Activated T-cell treated with anti-CD3 and anti-CD28 coated beads, Interleukin-2, amount 50 U/mL, for 72 hours (primary cell): ENCODE data around the gene TEX47. TPM values are rescaled to one million over a fixed set of nuclear protein-coding genes. Genes with fewer than 3 reads are reported as not detected.

Source experiments
- ATAC-seq, 2 donors: fragments of 150-1000 bp; cut with Tn5 transposase; replicated peaks in 1 of 2; 2 replicates each; pipeline ENCODE4 v1.10.0; 2021; ENCODE audit warnings: moderate library complexity in 2 of 2, mild to moderate bottlenecking in 1 of 2
- DNase-seq, 2 donors: peaks; one replicate each; pipeline ENCODE4 v3.0.0; 2021 to 2022; ENCODE audit warnings: mixed read lengths in 1 of 2
- H3K27ac Mint-ChIP-seq: one replicate; pipeline ENCODE4 v1.8.0; 2022; ENCODE audit warnings: mild to moderate bottlenecking, moderate library complexity, mixed read lengths
- H3K27me3 Mint-ChIP-seq: one replicate; pipeline ENCODE4 v1.8.0; 2022; ENCODE audit warnings: low read depth, mixed read lengths
- H3K36me3 Mint-ChIP-seq, 2 donors: one replicate each; pipeline ENCODE4 v1.8.0; 2022; ENCODE audit warnings: mixed read lengths in 2 of 2, mild to moderate bottlenecking in 1 of 2; ENCODE audit not compliant: insufficient read depth in 2 of 2
- H3K4me1 Mint-ChIP-seq: one replicate; pipeline ENCODE4 v1.8.0; 2022; ENCODE audit warnings: low read depth, mixed read lengths
- H3K4me3 Mint-ChIP-seq, 2 donors: one replicate each; pipeline ENCODE4 v1.8.0; 2022; ENCODE audit warnings: mild to moderate bottlenecking in 2 of 2, mixed read lengths in 2 of 2, moderate library complexity in 2 of 2
- H3K9me3 Mint-ChIP-seq, 2 donors: one replicate each; pipeline ENCODE4 v1.8.0; 2022; ENCODE audit warnings: mixed read lengths in 2 of 2
- total RNA-seq, 2 donors: library from RNA; stranded (reverse); gene quantifications; one replicate each; pipeline ENCODE4 v1.2.3, GENCODE V29; 2022

Gene TEX47
- total RNA-seq, 2 donors from 2014 or later: not detected

DNA sequence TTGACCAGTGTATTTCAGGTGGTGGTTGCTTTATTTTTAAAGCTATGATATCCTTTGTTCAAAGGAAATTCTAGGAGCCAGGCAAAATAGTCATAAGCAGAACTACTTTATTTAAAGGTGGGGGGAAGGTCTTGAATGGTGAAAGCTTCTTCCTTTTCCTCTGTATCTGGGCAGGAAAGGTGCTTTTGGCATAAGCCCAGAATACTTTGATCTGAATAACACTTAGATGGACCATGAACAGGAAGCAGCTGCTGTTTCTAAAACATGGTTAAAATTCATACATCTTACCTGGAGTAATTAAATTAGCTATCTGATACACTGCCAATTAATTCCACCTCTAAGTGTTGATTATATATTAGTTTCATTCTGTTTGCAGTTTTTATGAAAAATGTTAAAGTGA lies 22.8 kb downstream of the TEX47 start:
- H3K27ac Mint-ChIP-seq: no peak overlapping the region
- DNase-seq (no peak), ATAC-seq (no peak)
- H3K9me3 Mint-ChIP-seq: no peaks in the 10 kb centered on the region
- no peak overlapping the region for H3K4me3 Mint-ChIP-seq
- no peaks in the 10 kb centered on the region for H3K27me3 Mint-ChIP-seq
- H3K36me3 Mint-ChIP-seq: no peaks in the 10 kb centered on the region
- no peaks in the 10 kb centered on the region for H3K4me1 Mint-ChIP-seq

DNA sequence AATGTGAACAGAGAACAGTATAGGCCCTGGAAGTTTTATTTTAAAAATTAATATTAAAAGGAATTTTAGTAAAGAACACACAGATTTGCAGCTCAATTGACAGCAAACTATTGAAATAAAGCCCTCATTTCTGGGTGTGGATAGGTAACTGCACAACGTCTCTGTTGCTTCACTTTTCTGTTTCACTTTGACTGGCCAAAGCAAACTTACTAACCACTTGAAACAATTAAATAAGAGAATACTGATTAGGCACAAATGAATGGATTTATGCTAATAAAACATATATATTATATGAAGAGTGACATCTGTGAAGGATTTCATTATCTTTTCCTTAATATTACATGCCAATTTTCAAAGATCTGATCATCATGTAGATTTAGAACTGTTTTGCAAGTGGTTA lies 24.1 kb downstream of the TEX47 start:
- ATAC-seq (no peak), DNase-seq (no peak)
- Mint-ChIP-seq H3K4me1 (no peaks in the 10 kb centered on the region), H3K27me3 (peaks cover 8% of the 10 kb centered on the region), H3K9me3 (no peaks in the 10 kb centered on the region), H3K4me3 (no peak overlapping the region), H3K27ac (no peak overlapping the region), H3K36me3 (no peaks in the 10 kb centered on the region)

DNA sequence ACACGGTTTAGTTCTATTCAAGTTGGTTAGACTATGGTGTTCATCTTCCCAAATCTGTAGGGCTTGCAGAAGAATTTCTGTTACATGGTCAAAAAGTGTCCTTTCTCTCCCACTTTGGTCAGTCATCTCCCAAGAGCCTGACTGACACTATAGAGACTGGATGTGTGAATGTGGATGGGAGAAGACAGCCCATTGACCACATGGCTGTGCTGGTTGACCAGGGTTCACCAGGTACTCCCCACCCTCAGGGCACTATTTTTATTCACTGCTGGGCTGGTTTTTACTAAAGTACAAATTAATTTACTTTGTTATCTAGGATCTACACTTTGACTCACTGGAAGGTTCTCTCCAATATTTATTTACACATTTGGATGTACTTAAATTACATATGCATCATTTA lies 33.8 kb downstream of the TEX47 start:
- Mint-ChIP-seq H3K27ac (no peak overlapping the region), H3K9me3 (no peaks in the 10 kb centered on the region), H3K4me3 (no peak overlapping the region)

DNA sequence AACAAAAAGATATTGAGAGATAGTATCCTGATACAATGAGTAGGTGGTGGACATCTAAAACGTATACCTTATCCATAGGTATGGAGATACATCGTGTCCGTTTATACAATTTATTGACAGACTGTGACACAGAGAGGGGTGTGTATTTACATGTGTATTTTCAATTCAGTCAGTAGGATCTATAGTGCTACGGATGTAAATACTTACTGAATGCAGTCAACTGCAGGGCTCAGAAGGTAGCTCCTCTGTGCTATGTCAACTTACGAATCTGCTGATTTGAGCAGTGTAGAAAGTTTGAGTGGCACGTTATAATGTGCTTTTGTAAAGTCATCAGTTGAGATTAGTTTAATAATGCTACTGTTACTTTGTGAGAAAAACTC lies 35.4 kb downstream of the TEX47 start:
- peak overlapping the region; percentile 31 to 41 for H3K4me3 Mint-ChIP-seq
- H3K27me3 Mint-ChIP-seq: peaks cover 60% of the 10 kb centered on the region

More for the DNA sequence above, 33.8 kb downstream of the TEX47 start:
- H3K4me1 Mint-ChIP-seq: peaks cover 11% of the 10 kb centered on the region
- H3K27me3 Mint-ChIP-seq: peaks cover 47% of the 10 kb centered on the region
- DNase-seq (no peak), ATAC-seq (no peak)
- no peaks in the 10 kb centered on the region for H3K36me3 Mint-ChIP-seq

DNA sequence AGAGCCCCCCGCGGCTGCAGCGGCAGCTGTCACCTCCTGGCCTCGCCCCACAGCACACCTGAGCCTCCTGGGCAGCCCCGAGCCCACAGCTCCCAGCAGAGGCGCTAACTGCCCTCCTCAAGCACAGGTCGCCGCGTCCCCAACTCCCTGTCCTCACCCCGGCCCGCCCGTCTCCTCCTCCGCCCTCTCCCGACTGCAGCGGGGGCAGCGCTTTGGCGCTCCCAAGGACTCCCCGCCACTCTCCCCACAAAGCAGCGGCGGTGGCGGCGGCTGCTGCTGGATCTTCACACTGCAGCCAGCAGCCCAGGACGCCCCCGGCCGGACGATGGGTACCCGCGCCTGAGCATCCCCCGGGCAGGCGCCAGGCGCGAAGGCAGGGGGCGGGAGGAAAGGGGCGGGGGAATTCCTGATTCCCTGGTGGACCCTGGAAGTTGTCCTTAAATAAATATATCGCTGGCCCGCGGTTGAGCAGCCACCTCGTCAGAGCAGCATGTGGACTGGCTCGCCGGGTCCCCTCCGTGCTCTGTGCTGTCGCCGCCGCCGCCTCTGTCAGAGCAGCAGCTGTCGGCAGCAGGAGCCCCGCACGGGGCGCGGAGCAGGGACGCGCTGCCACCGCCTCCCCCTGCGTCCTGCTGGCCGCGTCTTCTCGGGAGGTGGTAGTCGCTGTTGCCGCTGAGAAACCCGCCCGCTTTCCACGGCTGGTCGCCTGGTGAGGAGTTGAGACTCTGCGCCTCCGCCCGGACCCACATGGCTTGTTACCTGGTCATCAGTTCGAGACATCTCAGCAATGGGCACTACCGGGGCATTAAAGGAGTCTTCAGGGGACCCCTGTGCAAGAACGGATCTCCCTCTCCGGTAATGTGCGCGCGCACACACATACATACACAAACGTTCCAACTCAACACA lies 36.1 kb downstream of the TEX47 start, which contains the start of gene ZNF804B:
Gene ZNF804B, plus strand, starts transcription at position 471 of the 906 bp plus-strand sequence. Its CDS starts 277 bp downstream, at position 748.
- Mint-ChIP-seq H3K9me3 (no peaks in the 10 kb centered on the region), H3K36me3 (no peaks in the 10 kb centered on the region), H3K4me1 (peaks cover 11% of the 10 kb centered on the region), H3K27me3 (peaks cover 64% of the 10 kb centered on the region), H3K4me3 (peak within 1 kb of the TSS; percentile 58 to 60), H3K27ac (no peak within 1 kb of the TSS)
- peak; percentile 2 to 4 for DNase-seq
- peak; percentile 45 to 58 for ATAC-seq

More for the DNA sequence above, 35.4 kb downstream of the TEX47 start:
- peak; percentile 20 to 26 for ATAC-seq
- no peak overlapping the region for H3K27ac Mint-ChIP-seq
- H3K4me1 Mint-ChIP-seq: peaks cover 11% of the 10 kb centered on the region
- no peak for DNase-seq
- no peaks in the 10 kb centered on the region for H3K9me3 Mint-ChIP-seq
- H3K36me3 Mint-ChIP-seq: no peaks in the 10 kb centered on the region

DNA sequence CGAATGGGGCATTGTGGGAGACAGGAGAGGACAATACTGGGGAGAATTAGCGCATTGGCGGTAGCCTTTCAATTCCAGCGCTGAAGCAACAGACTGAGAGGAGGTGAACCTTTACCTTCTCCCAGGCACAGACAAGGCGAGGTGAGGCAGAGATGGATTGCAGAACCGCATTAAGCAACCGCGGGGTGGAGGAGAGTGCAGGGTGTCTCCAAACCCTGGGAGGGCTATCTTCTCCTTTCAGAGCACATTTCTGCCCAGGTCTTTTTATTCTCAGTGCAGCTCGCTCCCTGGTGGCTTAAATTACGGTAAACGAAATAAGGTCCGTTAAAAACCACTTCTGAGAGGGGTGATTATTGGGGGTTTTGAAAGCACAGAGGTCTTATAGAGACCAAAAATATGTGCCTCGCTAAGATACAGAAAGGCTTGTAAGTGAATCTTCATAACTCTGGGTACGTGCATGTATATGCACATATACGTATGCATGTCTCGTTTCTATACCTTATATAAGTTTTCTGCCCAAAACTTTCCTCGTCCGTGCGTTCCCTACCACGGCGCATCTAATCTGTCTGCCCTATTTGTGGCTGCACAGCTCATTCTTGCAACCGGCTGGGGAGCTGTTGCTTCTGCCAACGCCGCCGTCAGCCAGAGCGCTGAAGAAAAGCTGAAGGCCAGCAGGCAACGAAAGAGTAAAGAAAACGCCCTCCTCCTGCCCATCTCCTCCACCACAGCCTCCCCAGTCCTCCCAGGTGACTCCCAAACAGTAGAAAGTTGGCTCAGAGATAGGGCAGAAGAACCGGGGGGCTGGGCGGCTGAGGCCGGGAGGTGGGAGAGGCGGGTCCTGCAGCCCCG lies 36.9 kb downstream of the TEX47 start:
- DNase-seq (peak; percentile 1 to 8), ATAC-seq (peak in 1 of 2 donors; percentile 30)
- Mint-ChIP-seq H3K27me3 (peaks cover 64% of the 10 kb centered on the region), H3K9me3 (no peaks in the 10 kb centered on the region), H3K4me3 (peak overlapping the region; percentile 58 to 60), H3K36me3 (no peaks in the 10 kb centered on the region), H3K4me1 (peaks cover 11% of the 10 kb centered on the region), H3K27ac (no peak overlapping the region)

DNA sequence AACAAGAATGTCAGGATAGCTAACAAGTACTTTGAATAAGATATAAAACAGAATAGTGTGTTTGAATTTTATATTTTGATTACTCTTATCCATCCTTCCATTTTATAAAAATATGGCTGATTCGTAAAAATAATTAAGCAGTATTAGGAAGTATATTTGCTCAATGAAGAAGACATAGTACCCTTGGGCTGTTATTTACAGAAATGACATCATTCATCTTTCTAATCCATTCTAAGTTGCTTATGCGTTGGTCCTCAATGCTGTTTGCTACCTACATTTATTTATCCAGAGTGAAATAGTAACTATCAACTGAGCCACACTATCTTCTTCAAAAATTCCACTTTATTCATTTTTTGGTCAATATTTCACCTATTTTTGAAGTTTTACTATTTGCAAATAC lies 38.2 kb downstream of the TEX47 start:
- peaks cover 58% of the 10 kb centered on the region for H3K27me3 Mint-ChIP-seq
- DNase-seq (no peak), ATAC-seq (no peak)
- H3K4me1 Mint-ChIP-seq: peaks cover 11% of the 10 kb centered on the region
- no peaks in the 10 kb centered on the region for H3K36me3 Mint-ChIP-seq
- peaks cover 0 to 1% of the 10 kb centered on the region in 2 donors for H3K9me3 Mint-ChIP-seq
- no peak overlapping the region for H3K27ac Mint-ChIP-seq
- no peak overlapping the region for H3K4me3 Mint-ChIP-seq

DNA sequence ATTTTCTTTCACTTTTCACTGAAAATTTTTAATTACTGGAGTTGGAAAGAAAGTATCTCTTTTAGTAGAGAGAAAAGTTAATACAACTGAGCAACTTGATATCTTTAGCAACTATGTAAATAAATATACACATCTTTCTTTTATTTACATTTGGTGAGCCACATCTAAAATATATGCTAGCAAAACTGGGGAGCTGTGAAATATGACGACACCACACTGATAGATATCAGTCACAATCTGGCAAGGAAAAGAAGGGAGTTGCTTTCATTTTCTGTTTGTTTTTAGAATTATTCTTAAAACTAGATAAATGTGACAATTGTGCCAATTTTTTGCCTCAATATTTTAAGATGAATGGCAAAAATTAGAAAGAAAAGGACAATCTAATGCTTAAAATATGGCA lies 38.7 kb downstream of the TEX47 start:
- Mint-ChIP-seq H3K4me3 (no peak overlapping the region), H3K27ac (no peak overlapping the region), H3K4me1 (peaks cover 11% of the 10 kb centered on the region), H3K27me3 (peaks cover 53% of the 10 kb centered on the region), H3K9me3 (peaks cover 0 to 3% of the 10 kb centered on the region in 2 donors), H3K36me3 (no peaks in the 10 kb centered on the region)
- ATAC-seq (no peak), DNase-seq (no peak)

DNA sequence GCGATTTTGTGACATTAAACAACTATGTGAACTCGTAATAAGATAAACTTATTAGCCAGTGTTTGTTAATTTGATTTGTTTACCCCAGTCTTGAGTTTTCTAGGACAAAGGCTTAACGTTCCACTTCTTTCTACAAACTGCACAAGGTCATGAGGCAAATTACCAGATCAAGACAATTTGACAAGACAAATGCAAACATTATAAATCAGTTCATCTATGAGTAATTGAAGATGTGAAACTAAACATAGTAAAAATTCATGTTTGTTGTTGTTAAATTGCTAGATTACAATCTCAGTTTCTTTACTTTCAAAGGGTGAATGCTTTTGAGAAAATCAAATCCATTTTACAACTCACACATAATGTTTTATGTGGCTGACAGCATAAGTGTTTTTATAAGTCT lies 49.4 kb downstream of the TEX47 start:
- H3K27ac Mint-ChIP-seq: no peak overlapping the region
- no peaks in the 10 kb centered on the region for H3K4me1 Mint-ChIP-seq
- H3K27me3 Mint-ChIP-seq: peaks cover 10% of the 10 kb centered on the region
- no peaks in the 10 kb centered on the region for H3K9me3 Mint-ChIP-seq
- no peak overlapping the region for H3K4me3 Mint-ChIP-seq
- H3K36me3 Mint-ChIP-seq: no peaks in the 10 kb centered on the region
- ATAC-seq (no peak), DNase-seq (no peak)

Other genes starting within 250 kb of the TEX47 start
- gene ZNF804B, start 36.0 kb downstream of the TEX47 start, total RNA-seq: not detected